WTC11 (cell line): ENCODE measurements around the gene CZIB. TPM values are rescaled to one million over a fixed set of nuclear protein-coding genes. Genes with fewer than 3 reads are reported as not detected.

ENCODE experiments used
- ATAC-seq: fragments of 200-7000 bp; cut with Tn5 transposase; 2 replicates; pipeline ENCODE4 v1.10.0; 2021; ENCODE audit warnings: mild to moderate bottlenecking, moderate library complexity
- CTCF ChIA-PET: fragments of 300-600 bp; sonication (Branson Sonifier 250); formaldehyde crosslinking; loops from one replicate; lab custom pipeline; 2021; ENCODE audit warnings: antibody characterized with exemption; lab: Charles Lee
- POLR2A ChIA-PET: fragments of 350-600 bp; sonication (Branson Sonifier 250); formaldehyde crosslinking; loops from one replicate; lab custom pipeline; 2021; ENCODE audit warnings: antibody characterized with exemption; lab: Charles Lee
- DNase-seq: peaks from one replicate; pipeline ENCODE4 v3.0.0; 2021; ENCODE audit warnings: low spot score
- H3K27ac Mint-ChIP-seq: 2 replicates; pipeline ENCODE4 v1.8.0; 2021; ENCODE audit warnings: mixed read lengths
- H3K27me3 Mint-ChIP-seq: 2 replicates; pipeline ENCODE4 v1.8.0; 2021; ENCODE audit warnings: low read depth, mild to moderate bottlenecking, moderate library complexity, mixed read lengths
- H3K36me3 Mint-ChIP-seq: 2 replicates; pipeline ENCODE4 v1.8.0; 2021; ENCODE audit warnings: mixed read lengths
- H3K4me1 Mint-ChIP-seq: 2 replicates; pipeline ENCODE4 v1.8.0; 2022; ENCODE audit warnings: mixed read lengths
- H3K4me3 Mint-ChIP-seq: 2 replicates; pipeline ENCODE4 v1.8.0; 2021; ENCODE audit warnings: mild to moderate bottlenecking, moderate library complexity, mixed read lengths
- H3K9me3 Mint-ChIP-seq: 2 replicates; pipeline ENCODE4 v1.8.0; 2021; ENCODE audit warnings: mixed read lengths
- ESRRA ChIP-seq: sonication (generic); formaldehyde crosslinking; IDR thresholded peaks from 2 replicates; pipeline ENCODE4 v1.8.1; 2022; ENCODE audit warnings: mild to moderate bottlenecking, missing genetic modification reagents, borderline replicate concordance
- GRHL2 ChIP-seq: fragments of 250-450 bp; sonication (Bioruptor Pico); IDR thresholded peaks from 2 replicates; pipeline ENCODE4 v1.8.0; 2022; ENCODE audit warnings: mild to moderate bottlenecking, moderate library complexity; ENCODE audit not compliant: insufficient replicate concordance, severe bottlenecking
- MXD4 ChIP-seq: fragments of 250-450 bp; sonication (Bioruptor Pico); IDR thresholded peaks from 2 replicates; pipeline ENCODE4 v1.8.0; 2021; ENCODE audit warnings: mild to moderate bottlenecking, moderate library complexity, borderline replicate concordance
- NR3C1 ChIP-seq: sonication (generic); formaldehyde crosslinking; conservative IDR thresholded peaks from 2 replicates; pipeline ENCODE4 v1.8.1; 2023; ENCODE audit warnings: low read depth, mild to moderate bottlenecking, missing genetic modification reagents
- TCF7 ChIP-seq: sonication (generic); formaldehyde crosslinking; IDR thresholded peaks from 2 replicates; pipeline ENCODE4 v1.8.0; 2022; ENCODE audit warnings: mild to moderate bottlenecking, low read depth, missing genetic modification reagents, moderate library complexity
- ZNF121 ChIP-seq: sonication (generic); formaldehyde crosslinking; IDR thresholded peaks from 2 replicates; pipeline ENCODE4 v1.8.0; 2023; ENCODE audit warnings: missing genetic modification reagents
- ZNF317 ChIP-seq: sonication (generic); formaldehyde crosslinking; IDR thresholded peaks from 2 replicates; pipeline ENCODE4 v1.8.1; 2023; ENCODE audit warnings: low read depth, mild to moderate bottlenecking, moderate library complexity, missing genetic modification reagents, borderline replicate concordance
- total RNA-seq: library from RNA; stranded (reverse); gene quantifications from 3 replicates; pipeline ENCODE4 v1.2.3, GENCODE V29; 2021
- TF ChIP-seq, protein P1 (sequence below): sonication (generic); formaldehyde crosslinking; IDR thresholded peaks from 2 replicates; pipeline ENCODE4 v1.8.0; 2023; ENCODE audit warnings: mild to moderate bottlenecking, missing genetic modification reagents
- TF ChIP-seq, protein P2 (sequence below): fragments of 250-450 bp; sonication (Bioruptor Pico); IDR thresholded peaks from 2 replicates; pipeline ENCODE4 v1.9.0; 2021; ENCODE audit warnings: moderate library complexity, mild to moderate bottlenecking, inconsistent platforms, borderline replicate concordance
- TF ChIP-seq, protein P3 (sequence below): sonication (generic); formaldehyde crosslinking; IDR thresholded peaks from 2 replicates; pipeline ENCODE4 v1.8.1; 2023; ENCODE audit warnings: mild to moderate bottlenecking, moderate library complexity, missing genetic modification reagents
- TF ChIP-seq, protein P4 (sequence below): fragments of 250-450 bp; sonication (Bioruptor Pico); IDR thresholded peaks from 2 replicates; pipeline ENCODE4 v2.1.2; 2022; ENCODE audit warnings: mild to moderate bottlenecking, moderate library complexity
- TF ChIP-seq, protein P5 (sequence below): sonication (generic); formaldehyde crosslinking; IDR thresholded peaks from 2 replicates; pipeline ENCODE4 v1.8.0; 2022; ENCODE audit warnings: missing genetic modification reagents
- TF ChIP-seq, protein P6 (sequence below): sonication (generic); formaldehyde crosslinking; IDR thresholded peaks from 2 replicates; pipeline ENCODE4 v1.8.1; 2023; ENCODE audit warnings: mild to moderate bottlenecking, missing genetic modification reagents, moderate library complexity
- TF ChIP-seq, protein P7 (sequence below): sonication (generic); formaldehyde crosslinking; IDR thresholded peaks from 2 replicates; pipeline ENCODE4 v1.8.1; 2023; ENCODE audit warnings: mild to moderate bottlenecking, missing genetic modification reagents, borderline replicate concordance
- TF ChIP-seq, protein P8 (sequence below): sonication (generic); formaldehyde crosslinking; IDR thresholded peaks from 2 replicates; pipeline ENCODE4 v1.8.0; 2022; ENCODE audit warnings: mild to moderate bottlenecking, missing genetic modification reagents

Gene CZIB
- total RNA-seq, 1 experiment from 2014 or later: 41.6 TPM

DNA sequence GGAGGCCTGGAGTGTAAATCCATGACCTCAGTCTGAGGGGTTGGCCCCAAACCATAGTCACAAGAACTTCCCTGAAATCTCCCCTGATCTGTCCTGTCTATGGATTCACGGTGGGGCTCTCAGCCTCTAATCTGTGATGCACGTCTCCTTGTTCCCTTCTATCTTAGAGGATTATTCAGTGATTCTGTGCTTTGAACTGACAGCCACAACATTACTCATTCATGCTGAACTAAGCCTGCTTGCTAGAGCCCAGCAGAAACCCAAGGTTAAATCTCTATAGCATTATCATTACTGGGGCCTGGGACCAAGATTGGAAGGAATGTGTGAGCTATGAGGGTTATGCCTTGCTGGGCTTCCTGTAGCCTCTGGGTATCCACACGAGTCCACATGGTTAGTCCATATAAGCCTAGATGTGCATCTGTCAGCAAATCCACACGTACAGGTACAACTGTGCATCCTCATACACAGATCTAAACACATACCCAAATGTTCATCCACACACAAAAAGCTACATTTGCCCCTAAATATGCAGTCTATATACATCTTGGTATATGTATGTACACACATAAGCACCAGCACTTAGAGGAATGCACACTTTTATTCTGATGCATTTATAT is 40.3 kb upstream of the CZIB start:
- DNase-seq (no peak), ATAC-seq (no peak)
- TF ChIP-seq, protein P1, sequence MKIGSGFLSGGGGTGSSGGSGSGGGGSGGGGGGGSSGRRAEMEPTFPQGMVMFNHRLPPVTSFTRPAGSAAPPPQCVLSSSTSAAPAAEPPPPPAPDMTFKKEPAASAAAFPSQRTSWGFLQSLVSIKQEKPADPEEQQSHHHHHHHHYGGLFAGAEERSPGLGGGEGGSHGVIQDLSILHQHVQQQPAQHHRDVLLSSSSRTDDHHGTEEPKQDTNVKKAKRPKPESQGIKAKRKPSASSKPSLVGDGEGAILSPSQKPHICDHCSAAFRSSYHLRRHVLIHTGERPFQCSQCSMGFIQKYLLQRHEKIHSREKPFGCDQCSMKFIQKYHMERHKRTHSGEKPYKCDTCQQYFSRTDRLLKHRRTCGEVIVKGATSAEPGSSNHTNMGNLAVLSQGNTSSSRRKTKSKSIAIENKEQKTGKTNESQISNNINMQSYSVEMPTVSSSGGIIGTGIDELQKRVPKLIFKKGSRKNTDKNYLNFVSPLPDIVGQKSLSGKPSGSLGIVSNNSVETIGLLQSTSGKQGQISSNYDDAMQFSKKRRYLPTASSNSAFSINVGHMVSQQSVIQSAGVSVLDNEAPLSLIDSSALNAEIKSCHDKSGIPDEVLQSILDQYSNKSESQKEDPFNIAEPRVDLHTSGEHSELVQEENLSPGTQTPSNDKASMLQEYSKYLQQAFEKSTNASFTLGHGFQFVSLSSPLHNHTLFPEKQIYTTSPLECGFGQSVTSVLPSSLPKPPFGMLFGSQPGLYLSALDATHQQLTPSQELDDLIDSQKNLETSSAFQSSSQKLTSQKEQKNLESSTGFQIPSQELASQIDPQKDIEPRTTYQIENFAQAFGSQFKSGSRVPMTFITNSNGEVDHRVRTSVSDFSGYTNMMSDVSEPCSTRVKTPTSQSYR: no peak
- TF ChIP-seq, protein P2, sequence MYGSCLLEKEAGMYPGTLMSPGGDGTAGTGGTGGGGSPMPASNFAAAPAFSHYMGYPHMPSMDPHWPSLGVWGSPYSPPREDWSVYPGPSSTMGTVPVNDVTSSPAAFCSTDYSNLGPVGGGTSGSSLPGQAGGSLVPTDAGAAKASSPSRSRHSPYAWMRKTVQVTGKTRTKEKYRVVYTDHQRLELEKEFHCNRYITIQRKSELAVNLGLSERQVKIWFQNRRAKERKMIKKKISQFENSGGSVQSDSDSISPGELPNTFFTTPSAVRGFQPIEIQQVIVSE (CRISPR knock-in tag): no peak
- TF ChIP-seq ZNF317 (CRISPR knock-in tag) (no peak), GRHL2 (CRISPR knock-in tag) (no peak), TCF7 (CRISPR knock-in tag) (no peak), ESRRA (CRISPR knock-in tag) (no peak), ZNF121 (CRISPR knock-in tag) (no peak)
- TF ChIP-seq, protein P3, sequence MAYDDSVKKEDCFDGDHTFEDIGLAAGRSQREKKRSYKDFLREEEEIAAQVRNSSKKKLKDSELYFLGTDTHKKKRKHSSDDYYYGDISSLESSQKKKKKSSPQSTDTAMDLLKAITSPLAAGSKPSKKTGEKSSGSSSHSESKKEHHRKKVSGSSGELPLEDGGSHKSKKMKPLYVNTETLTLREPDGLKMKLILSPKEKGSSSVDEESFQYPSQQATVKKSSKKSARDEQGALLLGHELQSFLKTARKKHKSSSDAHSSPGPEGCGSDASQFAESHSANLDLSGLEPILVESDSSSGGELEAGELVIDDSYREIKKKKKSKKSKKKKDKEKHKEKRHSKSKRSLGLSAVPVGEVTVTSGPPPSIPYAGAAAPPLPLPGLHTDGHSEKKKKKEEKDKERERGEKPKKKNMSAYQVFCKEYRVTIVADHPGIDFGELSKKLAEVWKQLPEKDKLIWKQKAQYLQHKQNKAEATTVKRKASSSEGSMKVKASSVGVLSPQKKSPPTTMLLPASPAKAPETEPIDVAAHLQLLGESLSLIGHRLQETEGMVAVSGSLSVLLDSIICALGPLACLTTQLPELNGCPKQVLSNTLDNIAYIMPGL (CRISPR knock-in tag): no peak
- Mint-ChIP-seq H3K9me3 (no peaks in the 10 kb centered on the region), H3K27ac (no peak overlapping the region), H3K4me3 (no peak overlapping the region), H3K4me1 (no peaks in the 10 kb centered on the region), H3K36me3 (peaks cover 95% of the 10 kb centered on the region), H3K27me3 (no peaks in the 10 kb centered on the region)
- POLR2A ChIA-PET: no interaction called here
- CTCF ChIA-PET: no interaction called here

DNA sequence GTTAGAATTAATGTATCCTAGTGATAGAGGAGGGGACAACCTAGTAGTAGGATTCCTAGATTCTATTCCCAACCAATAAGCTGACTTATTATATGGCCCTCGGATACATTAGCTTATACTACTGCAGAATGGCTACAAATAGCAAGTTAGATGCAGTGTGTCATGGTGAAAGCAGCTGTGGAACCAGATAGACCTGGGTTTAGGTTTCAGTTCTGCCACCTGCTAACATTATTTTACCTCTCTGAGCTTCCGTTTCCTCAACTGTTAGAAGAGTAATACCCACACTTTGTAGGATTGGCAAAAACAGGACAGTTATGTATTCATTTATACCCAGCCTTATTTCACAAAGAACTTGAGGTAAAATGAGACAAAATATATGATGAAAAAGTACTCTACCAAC is 39.5 kb upstream of the CZIB start:
- H3K36me3 Mint-ChIP-seq: peaks cover 93% of the 10 kb centered on the region
- no peak for DNase-seq
- no peak overlapping the region for H3K27ac Mint-ChIP-seq
- TF ChIP-seq, protein P4, sequence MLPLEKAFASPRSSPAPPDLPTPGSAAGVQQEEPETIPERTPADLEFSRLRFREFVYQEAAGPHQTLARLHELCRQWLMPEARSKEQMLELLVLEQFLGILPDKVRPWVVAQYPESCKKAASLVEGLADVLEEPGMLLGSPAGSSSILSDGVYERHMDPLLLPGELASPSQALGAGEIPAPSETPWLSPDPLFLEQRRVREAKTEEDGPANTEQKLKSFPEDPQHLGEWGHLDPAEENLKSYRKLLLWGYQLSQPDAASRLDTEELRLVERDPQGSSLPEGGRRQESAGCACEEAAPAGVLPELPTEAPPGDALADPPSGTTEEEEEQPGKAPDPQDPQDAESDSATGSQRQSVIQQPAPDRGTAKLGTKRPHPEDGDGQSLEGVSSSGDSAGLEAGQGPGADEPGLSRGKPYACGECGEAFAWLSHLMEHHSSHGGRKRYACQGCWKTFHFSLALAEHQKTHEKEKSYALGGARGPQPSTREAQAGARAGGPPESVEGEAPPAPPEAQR: no peak
- TF ChIP-seq, protein P5, sequence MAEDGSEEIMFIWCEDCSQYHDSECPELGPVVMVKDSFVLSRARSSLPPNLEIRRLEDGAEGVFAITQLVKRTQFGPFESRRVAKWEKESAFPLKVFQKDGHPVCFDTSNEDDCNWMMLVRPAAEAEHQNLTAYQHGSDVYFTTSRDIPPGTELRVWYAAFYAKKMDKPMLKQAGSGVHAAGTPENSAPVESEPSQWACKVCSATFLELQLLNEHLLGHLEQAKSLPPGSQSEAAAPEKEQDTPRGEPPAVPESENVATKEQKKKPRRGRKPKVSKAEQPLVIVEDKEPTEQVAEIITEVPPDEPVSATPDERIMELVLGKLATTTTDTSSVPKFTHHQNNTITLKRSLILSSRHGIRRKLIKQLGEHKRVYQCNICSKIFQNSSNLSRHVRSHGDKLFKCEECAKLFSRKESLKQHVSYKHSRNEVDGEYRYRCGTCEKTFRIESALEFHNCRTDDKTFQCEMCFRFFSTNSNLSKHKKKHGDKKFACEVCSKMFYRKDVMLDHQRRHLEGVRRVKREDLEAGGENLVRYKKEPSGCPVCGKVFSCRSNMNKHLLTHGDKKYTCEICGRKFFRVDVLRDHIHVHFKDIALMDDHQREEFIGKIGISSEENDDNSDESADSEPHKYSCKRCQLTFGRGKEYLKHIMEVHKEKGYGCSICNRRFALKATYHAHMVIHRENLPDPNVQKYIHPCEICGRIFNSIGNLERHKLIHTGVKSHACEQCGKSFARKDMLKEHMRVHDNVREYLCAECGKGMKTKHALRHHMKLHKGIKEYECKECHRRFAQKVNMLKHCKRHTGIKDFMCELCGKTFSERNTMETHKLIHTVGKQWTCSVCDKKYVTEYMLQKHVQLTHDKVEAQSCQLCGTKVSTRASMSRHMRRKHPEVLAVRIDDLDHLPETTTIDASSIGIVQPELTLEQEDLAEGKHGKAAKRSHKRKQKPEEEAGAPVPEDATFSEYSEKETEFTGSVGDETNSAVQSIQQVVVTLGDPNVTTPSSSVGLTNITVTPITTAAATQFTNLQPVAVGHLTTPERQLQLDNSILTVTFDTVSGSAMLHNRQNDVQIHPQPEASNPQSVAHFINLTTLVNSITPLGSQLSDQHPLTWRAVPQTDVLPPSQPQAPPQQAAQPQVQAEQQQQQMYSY (CRISPR knock-in tag): no peak
- TF ChIP-seq, protein P6, sequence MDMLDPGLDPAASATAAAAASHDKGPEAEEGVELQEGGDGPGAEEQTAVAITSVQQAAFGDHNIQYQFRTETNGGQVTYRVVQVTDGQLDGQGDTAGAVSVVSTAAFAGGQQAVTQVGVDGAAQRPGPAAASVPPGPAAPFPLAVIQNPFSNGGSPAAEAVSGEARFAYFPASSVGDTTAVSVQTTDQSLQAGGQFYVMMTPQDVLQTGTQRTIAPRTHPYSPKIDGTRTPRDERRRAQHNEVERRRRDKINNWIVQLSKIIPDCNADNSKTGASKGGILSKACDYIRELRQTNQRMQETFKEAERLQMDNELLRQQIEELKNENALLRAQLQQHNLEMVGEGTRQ (CRISPR knock-in tag): no peak
- TF ChIP-seq, protein P7, sequence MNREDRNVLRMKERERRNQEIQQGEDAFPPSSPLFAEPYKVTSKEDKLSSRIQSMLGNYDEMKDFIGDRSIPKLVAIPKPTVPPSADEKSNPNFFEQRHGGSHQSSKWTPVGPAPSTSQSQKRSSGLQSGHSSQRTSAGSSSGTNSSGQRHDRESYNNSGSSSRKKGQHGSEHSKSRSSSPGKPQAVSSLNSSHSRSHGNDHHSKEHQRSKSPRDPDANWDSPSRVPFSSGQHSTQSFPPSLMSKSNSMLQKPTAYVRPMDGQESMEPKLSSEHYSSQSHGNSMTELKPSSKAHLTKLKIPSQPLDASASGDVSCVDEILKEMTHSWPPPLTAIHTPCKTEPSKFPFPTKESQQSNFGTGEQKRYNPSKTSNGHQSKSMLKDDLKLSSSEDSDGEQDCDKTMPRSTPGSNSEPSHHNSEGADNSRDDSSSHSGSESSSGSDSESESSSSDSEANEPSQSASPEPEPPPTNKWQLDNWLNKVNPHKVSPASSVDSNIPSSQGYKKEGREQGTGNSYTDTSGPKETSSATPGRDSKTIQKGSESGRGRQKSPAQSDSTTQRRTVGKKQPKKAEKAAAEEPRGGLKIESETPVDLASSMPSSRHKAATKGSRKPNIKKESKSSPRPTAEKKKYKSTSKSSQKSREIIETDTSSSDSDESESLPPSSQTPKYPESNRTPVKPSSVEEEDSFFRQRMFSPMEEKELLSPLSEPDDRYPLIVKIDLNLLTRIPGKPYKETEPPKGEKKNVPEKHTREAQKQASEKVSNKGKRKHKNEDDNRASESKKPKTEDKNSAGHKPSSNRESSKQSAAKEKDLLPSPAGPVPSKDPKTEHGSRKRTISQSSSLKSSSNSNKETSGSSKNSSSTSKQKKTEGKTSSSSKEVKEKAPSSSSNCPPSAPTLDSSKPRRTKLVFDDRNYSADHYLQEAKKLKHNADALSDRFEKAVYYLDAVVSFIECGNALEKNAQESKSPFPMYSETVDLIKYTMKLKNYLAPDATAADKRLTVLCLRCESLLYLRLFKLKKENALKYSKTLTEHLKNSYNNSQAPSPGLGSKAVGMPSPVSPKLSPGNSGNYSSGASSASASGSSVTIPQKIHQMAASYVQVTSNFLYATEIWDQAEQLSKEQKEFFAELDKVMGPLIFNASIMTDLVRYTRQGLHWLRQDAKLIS (CRISPR knock-in tag): no peak
- TF ChIP-seq MXD4 (CRISPR knock-in tag) (no peak), NR3C1 (CRISPR knock-in tag) (no peak)
- TF ChIP-seq, protein P8, sequence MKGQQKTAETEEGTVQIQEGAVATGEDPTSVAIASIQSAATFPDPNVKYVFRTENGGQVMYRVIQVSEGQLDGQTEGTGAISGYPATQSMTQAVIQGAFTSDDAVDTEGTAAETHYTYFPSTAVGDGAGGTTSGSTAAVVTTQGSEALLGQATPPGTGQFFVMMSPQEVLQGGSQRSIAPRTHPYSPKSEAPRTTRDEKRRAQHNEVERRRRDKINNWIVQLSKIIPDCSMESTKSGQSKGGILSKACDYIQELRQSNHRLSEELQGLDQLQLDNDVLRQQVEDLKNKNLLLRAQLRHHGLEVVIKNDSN (CRISPR knock-in tag): no peak
- ChIA-PET CTCF (interaction anchor here (0.6 kb wide), 1 partner anchor 16 kb away, joined by 3 read pairs; no protein-coding TSS in a partner anchor), POLR2A (no interaction called here)
- H3K4me3 Mint-ChIP-seq: no peak overlapping the region
- no peaks in the 10 kb centered on the region for H3K9me3 Mint-ChIP-seq
- no peaks in the 10 kb centered on the region for H3K4me1 Mint-ChIP-seq
- no peaks in the 10 kb centered on the region for H3K27me3 Mint-ChIP-seq
- ATAC-seq: no peak
